Suppressor macrophage treated with lipopolysaccharide for 1 hour (primary cell): ENCODE measurements around the gene ARID3B.
A peak's percentile ranks its signal among the peaks of the same experiment; 100 is the strongest.
"Not testable (repeated sequence)": the region's sequence is repeated elsewhere in the genome, so short reads cannot be mapped to it uniquely, and the experiment has no call there.

Source experiments
- DNase-seq, 3 donors: peaks; one replicate each; pipeline ENCODE4 v3.0.0-alpha.2; 2020 to 2022

Gene ARID3B

GRCh38 chr15:74573987-74574386 is 33.0 kb downstream of the ARID3B start:
- DNase-seq = no peak

DNA sequence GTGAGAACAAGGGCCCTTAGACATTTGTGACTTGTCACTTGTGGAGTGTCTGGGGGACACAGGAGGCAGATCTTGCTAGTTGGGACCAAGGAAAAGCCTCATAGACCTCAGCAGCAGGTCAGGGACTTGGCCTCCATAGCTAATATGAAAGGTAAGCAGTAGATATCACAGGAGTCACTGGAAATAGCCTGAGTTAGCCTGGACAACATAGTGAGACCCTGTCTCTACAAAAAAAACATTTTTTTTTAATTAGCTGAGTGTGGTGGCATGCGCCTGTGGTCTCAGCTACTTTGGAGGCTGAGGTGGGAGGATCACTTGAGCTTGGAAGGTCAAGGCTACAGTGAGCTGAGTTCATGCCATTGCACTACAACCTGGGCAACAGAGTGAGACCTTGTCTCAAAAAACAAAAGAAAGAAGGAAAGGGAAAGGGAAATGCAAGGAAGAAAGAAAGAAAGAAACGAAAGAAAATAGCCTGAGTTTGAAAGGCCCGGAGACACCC is 37.5 kb downstream of the ARID3B start:
- no peak for DNase-seq

DNA sequence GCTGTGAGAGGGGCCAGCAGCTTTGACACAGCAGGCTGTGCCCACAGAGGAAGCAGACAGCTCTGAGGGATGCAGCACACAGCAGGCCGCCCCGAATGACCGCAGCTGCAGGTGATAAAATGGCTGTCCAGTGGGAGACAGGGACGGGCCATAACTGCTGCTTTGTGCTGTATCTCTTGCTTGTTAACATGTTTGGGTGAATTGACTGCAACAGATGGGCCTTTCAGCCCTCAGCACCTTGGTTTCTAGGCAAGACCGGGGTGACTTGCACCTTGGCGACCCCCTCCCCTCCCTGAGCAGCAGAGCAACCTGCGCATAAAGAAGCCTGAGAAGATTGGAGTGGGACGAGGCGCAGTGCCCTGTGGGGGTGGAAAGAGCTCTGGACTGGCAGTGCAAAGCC is 38.0 kb downstream of the ARID3B start:
- DNase-seq = no peak

GRCh38 chr15:74580538-74581350 is 39.7 kb downstream of the ARID3B start:
- no peak for DNase-seq

GRCh38 chr15:74584204-74584603 is 43.2 kb downstream of the ARID3B start:
- no peak for DNase-seq

DNA sequence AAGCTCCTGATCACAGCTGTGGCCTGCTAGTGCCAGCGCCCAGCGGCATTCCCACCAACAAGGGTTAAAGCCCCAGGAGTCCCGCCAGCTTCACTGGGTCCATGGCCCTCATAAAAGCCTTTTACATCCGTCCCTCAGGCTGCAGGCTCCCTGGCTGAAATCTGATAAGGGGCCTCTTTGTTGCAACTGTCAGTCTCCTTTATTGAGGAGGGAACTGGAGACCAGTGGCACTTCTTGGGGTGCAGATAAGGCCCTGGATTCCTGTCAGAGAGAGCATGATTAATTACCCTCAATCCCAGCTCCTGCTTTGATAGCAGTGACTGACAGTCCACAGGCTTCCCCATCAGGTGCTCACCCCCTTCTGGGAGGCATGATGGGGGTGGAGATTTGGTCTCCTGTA is 43.8 kb downstream of the ARID3B start:
- DNase-seq = no peak

DNA sequence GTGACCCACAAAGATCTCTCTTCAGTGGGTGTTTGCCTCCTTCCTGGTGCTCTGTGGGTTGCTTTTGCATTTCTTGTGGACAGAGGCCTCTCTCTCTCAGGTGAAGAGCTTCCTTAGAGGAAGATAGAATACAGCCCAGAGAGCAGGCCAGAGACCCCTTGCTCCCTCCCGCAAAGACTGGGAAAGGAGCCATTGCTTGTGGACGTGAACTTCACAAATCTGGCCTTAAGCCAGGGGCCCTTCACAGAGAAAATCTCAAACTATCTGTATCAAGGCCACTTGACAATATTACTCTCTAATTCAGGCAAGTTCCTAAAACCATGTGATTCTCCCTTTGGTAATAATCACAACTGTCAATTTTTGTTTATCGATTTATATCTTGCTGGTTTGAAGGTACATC is 44.2 kb downstream of the ARID3B start:
- no peak for DNase-seq

DNA sequence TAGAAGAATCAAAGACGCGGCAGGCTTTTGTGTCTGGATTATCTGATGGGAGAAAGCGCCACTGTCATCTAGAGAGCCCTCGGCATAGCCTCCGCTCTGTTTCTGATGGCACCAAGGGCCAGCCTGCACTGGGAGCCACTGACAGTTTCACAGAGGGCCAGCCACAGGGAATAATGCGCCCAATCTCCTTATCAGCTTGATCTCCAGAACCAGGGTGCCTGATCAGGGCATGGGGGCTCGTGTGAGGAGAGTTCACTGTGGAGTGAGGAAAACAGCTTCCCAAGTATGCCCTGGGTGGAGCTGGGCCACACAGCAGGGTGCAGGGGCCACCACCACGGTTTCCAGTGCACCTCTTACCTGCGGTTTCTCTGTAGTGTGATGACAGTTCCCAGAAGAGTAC is 44.8 kb downstream of the ARID3B start:
- DNase-seq = no peak

DNA sequence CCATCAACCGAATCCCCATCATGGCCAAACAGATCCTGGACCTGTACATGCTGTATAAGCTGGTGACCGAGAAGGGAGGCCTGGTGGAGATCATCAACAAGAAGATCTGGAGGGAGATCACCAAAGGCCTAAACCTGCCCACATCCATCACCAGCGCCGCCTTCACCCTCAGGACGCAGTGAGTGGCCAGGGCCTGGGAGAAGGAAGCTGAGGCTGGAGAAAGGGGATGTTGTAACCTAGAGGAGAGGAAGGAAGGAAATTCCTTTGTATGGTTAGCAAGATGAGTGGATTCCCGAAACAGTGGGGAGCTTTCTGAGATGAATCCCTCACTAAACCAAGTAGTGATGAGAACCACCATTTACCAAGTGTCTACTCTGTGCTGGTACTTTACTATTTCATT is 48.8 kb downstream of the ARID3B start:
- peak; percentile 44 to 61 (median 53) for DNase-seq

DNA sequence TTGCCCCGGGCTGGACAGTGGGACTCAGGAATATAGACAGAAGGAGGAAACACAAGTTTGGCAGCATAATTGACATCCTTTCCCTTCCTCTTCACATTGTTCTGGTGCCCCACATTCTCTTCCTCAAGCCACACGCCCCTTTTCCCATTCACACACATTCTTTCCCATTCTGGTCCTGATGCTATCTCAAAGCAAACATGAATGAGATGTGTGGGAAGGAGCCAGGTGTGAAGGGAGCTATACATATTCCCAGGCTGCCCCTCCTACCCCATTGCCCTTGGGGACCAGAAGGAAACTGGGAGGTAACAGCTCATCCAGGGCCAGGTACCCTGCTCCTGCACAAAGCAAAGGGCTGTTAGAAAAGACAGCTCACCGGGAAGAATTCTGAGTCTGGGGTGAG is 51.2 kb downstream of the ARID3B start:
- no peak for DNase-seq

GRCh38 chr15:74593122-74593521 is 52.1 kb downstream of the ARID3B start:
- no peak for DNase-seq

- no peak for DNase-seq
These were observed 53.4 kb downstream of the ARID3B start for GRCh38 chr15:74594455-74594854.

DNA sequence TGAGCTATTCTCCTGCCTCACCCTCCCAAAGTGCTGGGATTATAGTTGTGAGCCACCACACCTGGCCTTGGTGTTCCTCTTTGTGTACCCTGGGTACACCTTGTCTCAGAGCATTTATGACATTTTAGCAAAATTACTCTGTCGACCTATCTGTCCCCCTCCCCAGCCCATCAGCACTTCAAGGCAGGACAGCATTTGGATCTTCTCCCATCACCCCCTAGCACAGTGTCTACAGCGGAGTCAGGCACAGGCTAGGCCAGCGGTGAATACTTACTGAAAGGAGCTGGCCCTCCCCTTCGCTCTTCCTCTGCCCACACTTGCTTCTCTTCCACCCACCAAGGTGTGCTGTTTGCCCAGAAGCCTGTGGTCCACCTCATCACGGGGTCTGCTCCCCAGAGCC is 54.3 kb downstream of the ARID3B start:
- no peak for DNase-seq

DNA sequence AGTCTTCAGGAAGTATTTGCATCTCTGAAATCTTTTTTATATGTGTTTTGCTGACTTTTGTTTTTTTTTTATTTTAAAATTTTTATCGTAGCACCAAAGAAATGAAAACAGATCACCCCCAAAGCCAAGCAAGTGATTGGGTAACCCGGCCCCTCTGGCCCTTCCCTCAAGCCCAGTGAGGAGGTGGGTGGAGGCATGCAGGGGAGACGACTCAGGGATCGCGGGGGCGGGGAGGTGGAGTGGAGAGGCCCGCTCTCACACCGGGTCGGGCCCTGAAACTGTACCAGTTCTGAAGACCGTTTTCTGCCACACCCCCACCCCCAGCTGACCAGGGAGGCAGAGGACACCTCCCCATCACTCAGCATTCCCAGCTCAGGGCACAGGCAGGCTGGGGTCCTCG is 55.7 kb downstream of the ARID3B start:
- DNase-seq = not testable (repeated sequence)

GRCh38 chr15:74597146-74597705 is 56.2 kb downstream of the ARID3B start:
- DNase-seq = not testable (repeated sequence)

- DNase-seq = peak; percentile 90 to 95 (median 92)
These were observed 57.3 kb downstream of the ARID3B start for GRCh38 chr15:74598126-74598842.

DNA sequence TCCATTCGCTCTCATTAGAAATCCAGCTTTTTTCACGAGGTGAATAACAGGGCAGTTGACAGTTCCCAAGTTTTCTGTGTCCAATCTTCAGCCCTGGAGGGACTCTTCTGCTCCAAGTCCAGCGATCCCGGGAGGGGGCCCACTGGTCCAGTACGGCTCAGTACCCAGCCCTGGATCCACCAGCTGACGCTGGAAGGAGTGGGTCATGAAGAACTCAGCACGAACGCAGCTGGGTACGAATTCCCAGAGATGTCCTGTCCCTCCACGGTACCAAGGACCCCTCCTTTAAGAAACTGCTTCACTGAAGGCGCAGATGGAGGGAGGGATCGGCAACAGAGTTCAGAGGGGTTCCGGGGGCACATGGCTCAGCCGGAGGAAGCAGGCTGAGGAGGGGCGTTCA is 58.1 kb downstream of the ARID3B start:
- no peak for DNase-seq

GRCh38 chr15:74603026-74603788 is 62.2 kb downstream of the ARID3B start:
- DNase-seq = no peak

- DNase-seq = no peak
These were observed 63.0 kb downstream of the ARID3B start for GRCh38 chr15:74603789-74604705.

DNA sequence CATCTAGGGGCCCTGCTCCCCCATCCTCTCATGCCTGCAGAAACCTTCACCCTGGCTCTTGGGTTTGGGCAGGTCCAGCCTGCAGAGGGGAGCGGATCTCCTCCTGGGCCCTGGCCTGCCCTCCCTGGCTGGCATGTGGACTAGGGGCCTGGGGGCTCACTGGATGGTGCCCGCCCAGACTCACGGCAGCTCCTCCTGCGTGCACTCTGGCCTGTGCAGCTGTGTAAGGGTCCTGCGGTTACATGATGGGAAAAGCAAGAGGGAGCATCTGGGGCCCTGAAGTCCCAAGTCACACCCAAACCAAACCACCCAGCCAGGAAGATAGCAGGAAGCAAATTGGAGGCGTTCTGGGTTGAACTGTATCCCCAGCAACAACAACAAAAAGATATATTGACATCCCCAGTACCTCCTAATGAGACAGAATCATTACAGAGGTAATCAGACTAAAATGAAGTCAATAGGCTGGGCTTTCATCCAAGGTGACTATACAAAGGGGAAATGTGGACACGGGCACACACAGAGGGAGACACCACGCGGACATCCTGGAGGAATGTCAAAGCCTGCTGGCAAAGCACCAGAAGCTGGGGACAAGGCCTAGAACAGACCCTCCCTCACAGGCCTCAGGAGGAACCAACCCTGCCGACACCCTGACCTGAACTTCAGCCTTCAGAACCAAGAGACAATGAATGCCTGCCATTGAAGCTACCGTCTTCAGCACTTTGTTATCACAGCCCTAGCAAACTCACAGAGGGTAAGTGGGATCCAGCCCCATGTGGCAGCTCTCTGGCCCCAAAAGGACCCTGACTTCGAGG is 64.2 kb downstream of the ARID3B start:
- no peak for DNase-seq

DNA sequence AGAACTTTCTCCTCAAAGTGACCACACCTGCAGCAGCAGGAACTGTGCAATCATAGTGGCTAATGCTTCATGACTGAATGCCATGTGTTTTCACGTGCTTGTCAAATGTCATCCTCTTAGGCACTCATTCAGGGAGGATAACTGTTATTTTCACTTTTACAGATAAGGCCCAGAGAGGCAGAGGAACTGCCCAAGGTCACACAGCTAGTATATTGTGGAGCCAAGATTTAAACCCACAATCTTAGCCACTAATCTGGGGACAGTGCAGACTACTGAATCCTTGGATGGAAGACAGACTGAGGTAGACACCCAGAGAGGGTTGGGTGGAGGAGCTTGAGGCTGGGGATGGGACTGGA is 64.8 kb downstream of the ARID3B start:
- no peak for DNase-seq
